SK-N-SH (cell line): ENCODE results near the gene C3orf70. TPM values are rescaled to one million over a fixed set of nuclear protein-coding genes. Genes with fewer than 3 reads are reported as not detected.

Experiments
- CTCF ChIA-PET: fragments of 300-600, 350-600 bp; formaldehyde crosslinking; extraction: SDS; loops from one replicate; lab custom pipeline; 2021; lab: Yijun Ruan, JAX
- POLR2A ChIA-PET: fragments of 350-600 bp; sonication (Branson Sonifier 250); formaldehyde crosslinking; extraction: SDS; loops from one replicate; lab custom pipeline; 2020; ENCODE audit warnings: antibody characterized with exemption, inconsistent platforms; lab: Yijun Ruan, JAX
- DNase-seq: peaks from one replicate; pipeline ENCODE4 v3.0.0; 2012
- H2AFZ ChIP-seq: fragments of 200-600 bp; sonication (generic); 2 replicates; pipeline ENCODE4 v1.8.1; 2016; ENCODE audit warnings: antibody characterized with exemption, mild to moderate bottlenecking, low read depth
- H3F3A ChIP-seq: fragments of 200-600 bp; sonication (generic); replicated peaks from 2 replicates; pipeline ENCODE3; 2016; ENCODE audit warnings: antibody characterized with exemption, mild to moderate bottlenecking; ENCODE audit not compliant: insufficient read depth
- H3K27ac ChIP-seq, 2 experiments: fragments of 200-500 bp in 1 of 2; fragments of 200-600 bp in 1 of 2; sonication (Bioruptor generic) in 1 of 2; sonication (generic), shearing (Covaris generic) in 1 of 2; 2 replicates each; pipeline versions ENCODE4 v1.5.1 to v1.6.1; 2014 to 2016; ENCODE audit warnings: low read depth in 2 of 2, inconsistent platforms in 1 of 2, low read length in 1 of 2, mild to moderate bottlenecking in 1 of 2, mixed read lengths in 1 of 2
- H3K27me3 ChIP-seq: fragments of 200-600 bp; sonication (generic), shearing (Covaris generic); 2 replicates; pipeline ENCODE4 v1.6.1; 2016; ENCODE audit warnings: mixed run types; ENCODE audit not compliant: insufficient read depth
- H3K36me3 ChIP-seq, 2 experiments: fragments of 200-500 bp in 1 of 2; fragments of 200-600 bp in 1 of 2; sonication (Bioruptor generic) in 1 of 2; sonication (generic) in 1 of 2; replicated peaks in 1 of 2; 2 replicates each; pipeline versions ENCODE3 to v1.5.1; 2014 to 2016; ENCODE audit warnings: low read length in 1 of 2, mild to moderate bottlenecking in 1 of 2; ENCODE audit not compliant: insufficient read depth in 2 of 2, control insufficient read depth in 1 of 2
- H3K4me1 ChIP-seq, 2 experiments: fragments of 200-500 bp in 1 of 2; fragments of 200-600 bp in 1 of 2; sonication (Bioruptor generic) in 1 of 2; sonication (generic), shearing (Covaris generic) in 1 of 2; 2 replicates each; pipeline versions ENCODE4 v1.5.1 to v1.6.1; 2014 to 2016; ENCODE audit warnings: low read depth in 1 of 2, low read length in 1 of 2, mixed run types in 1 of 2; ENCODE audit not compliant: insufficient read depth in 2 of 2, control insufficient read depth in 1 of 2
- H3K4me2 ChIP-seq: fragments of 200-600 bp; sonication (generic), shearing (Covaris generic); 2 replicates; pipeline ENCODE4 v1.6.1; 2017; ENCODE audit warnings: mixed run types
- H3K4me3 ChIP-seq, 2 experiments: fragments of 200-500 bp in 1 of 2; fragments of 200-600 bp in 1 of 2; sonication (Bioruptor generic) in 1 of 2; sonication (generic), shearing (Covaris generic) in 1 of 2; 2 replicates each; pipeline versions ENCODE4 v1.5.1 to v1.8.1; 2014 to 2016; ENCODE audit warnings: low read depth in 2 of 2, inconsistent platforms in 1 of 2, low read length in 1 of 2, mild to moderate bottlenecking in 1 of 2, mixed read lengths in 1 of 2, moderate library complexity in 1 of 2
- H3K79me2 ChIP-seq: fragments of 200-600 bp; sonication (generic); 2 replicates; pipeline ENCODE4 v1.8.1; 2017; ENCODE audit warnings: mild to moderate bottlenecking; ENCODE audit not compliant: insufficient read depth
- H3K9ac ChIP-seq: fragments of 200-600 bp; sonication (generic); 2 replicates; pipeline ENCODE4 v1.6.1; 2017; ENCODE audit warnings: mixed run types
- H3K9me2 ChIP-seq: fragments of 200-600 bp; sonication (generic); 2 replicates; pipeline ENCODE4 v1.6.1; 2017; ENCODE audit warnings: mixed run types
- H3K9me3 ChIP-seq: fragments of 200-600 bp; sonication (generic); 2 replicates; pipeline ENCODE4 v1.6.1; 2017; ENCODE audit warnings: mixed run types, mild to moderate bottlenecking, moderate library complexity
- H4K20me1 ChIP-seq: fragments of 200-600 bp; sonication (generic); 2 replicates; pipeline ENCODE4 v1.6.1; 2017; ENCODE audit warnings: mild to moderate bottlenecking, mixed run types; ENCODE audit not compliant: insufficient read depth
- EZH2phosphoT487 ChIP-seq: fragments of 200-600 bp; sonication (generic); IDR thresholded peaks from 2 replicates; pipeline ENCODE4 v1.6.1; 2017; ENCODE audit warnings: low read depth, mixed run types, mild to moderate bottlenecking, antibody characterized with exemption, moderate library complexity, borderline replicate concordance
- FOSL2 ChIP-seq: IDR thresholded peaks from 2 replicates; pipeline ENCODE4 v1.4.0; 2012; ENCODE audit warnings: low read depth, mild to moderate bottlenecking, moderate library complexity, borderline replicate concordance
- FOXJ3 ChIP-seq: sonication (generic); formaldehyde crosslinking; IDR thresholded peaks from 2 replicates; pipeline ENCODE4 v1.5.1; 2020; ENCODE audit warnings: mild to moderate bottlenecking, missing genetic modification reagents
- GATA2 ChIP-seq: sonication (generic); formaldehyde crosslinking; IDR thresholded peaks from 2 replicates; pipeline ENCODE4 v1.5.0; 2020; ENCODE audit warnings: mild to moderate bottlenecking, missing genetic modification reagents
- MXI1 ChIP-seq: IDR thresholded peaks from 2 replicates; pipeline ENCODE4 v1.6.1; 2012; ENCODE audit warnings: mild to moderate bottlenecking, low read depth, low read length, improper control_type of control experiment
- PBX3 ChIP-seq: IDR thresholded peaks from 2 replicates; pipeline ENCODE4; 2012
- POLR2AphosphoS5 ChIP-seq: IDR thresholded peaks from 2 replicates; pipeline ENCODE4 v1.6.1; 2012; ENCODE audit warnings: low read depth, low read length
- RAD21 ChIP-seq: IDR thresholded peaks from 2 replicates; pipeline ENCODE4 v1.6.1; 2012; ENCODE audit warnings: mild to moderate bottlenecking, low read length
- RCOR1 ChIP-seq: fragments of 150-350 bp; IDR thresholded peaks from 2 replicates; pipeline ENCODE4 v1.6.1; 2017; ENCODE audit warnings: antibody characterized with exemption, low read length
- SMC3 ChIP-seq: IDR thresholded peaks from 2 replicates; pipeline ENCODE4 v1.6.1; 2012; ENCODE audit warnings: low read depth, low read length, improper control_type of control experiment
- WGBS: methylation state at CpG from one replicate; pipeline ENCODE4 v1.1.6; 2017; ENCODE audit warnings: low lambda C conversion rate; 5-methylcytosine and 5-hydroxymethylcytosine counted together
- polyA plus RNA-seq, 3 experiments: library from polyadenylated mRNA; depleted of rRNA; stranded (reverse); fragments of >200 nt; gene quantifications; 2 replicates each; pipeline ENCODE4 v1.2.3, GENCODE V29; 2012
- TF ChIP-seq, protein P1 (sequence below): fragments of 150-350 bp; IDR thresholded peaks from 2 replicates; pipeline ENCODE4 v1.6.1; 2016; ENCODE audit warnings: mild to moderate bottlenecking, low read depth, low read length

Gene C3orf70
- polyA plus RNA-seq, 1 of the 3 experiments (the other 2 are of a cell fraction), result under 0.01 TPM

DNA sequence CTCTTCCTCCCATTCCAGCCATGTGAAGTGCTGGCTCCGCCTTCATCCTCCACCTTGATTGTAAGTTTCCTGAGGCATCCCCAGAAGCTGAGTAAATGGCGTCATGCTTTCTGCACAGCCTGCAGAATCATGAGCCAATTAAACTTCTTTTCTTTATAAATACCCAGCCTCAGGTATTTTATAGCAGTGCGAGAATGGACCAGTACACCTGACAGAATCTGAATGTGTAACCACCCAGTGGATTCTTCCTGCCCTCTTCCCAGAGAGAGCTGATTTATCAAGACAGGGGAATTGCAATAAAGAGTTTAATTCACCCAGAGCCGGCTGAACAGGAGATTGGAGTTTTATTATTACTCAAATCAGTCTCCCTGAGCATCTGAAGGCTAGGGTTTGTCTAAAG is 86.6 kb downstream of the C3orf70 start:
- Histone ChIP-seq H3K9me3 (no peaks in the 10 kb centered on the region), H3K4me1 (peaks cover 0 to 11% of the 10 kb centered on the region in 2 experiments; a peak in 1 of 4 replicates), H4K20me1 (no peaks in the 10 kb centered on the region), H3K4me3 (no peak overlapping the region), H3K27ac (no peak overlapping the region), H3F3A (no peaks in the 10 kb centered on the region), H3K79me2 (no peaks in the 10 kb centered on the region), H3K4me2 (no peak overlapping the region), H3K27me3 (no peaks in the 10 kb centered on the region; the same call in 1 of the 2 replicates), H3K36me3 (no peaks in the 10 kb centered on the region), H3K9me2 (no peaks in the 10 kb centered on the region), H2AFZ (no peak overlapping the region), H3K9ac (no peak overlapping the region)
- no peak for TF ChIP-seq FOXJ3 (CRISPR knock-in tag)
- no peak for TF ChIP-seq PBX3
- no peak for TF ChIP-seq MXI1
- TF ChIP-seq RAD21, result no peak
- no peak for TF ChIP-seq SMC3
- TF ChIP-seq, protein P1, sequence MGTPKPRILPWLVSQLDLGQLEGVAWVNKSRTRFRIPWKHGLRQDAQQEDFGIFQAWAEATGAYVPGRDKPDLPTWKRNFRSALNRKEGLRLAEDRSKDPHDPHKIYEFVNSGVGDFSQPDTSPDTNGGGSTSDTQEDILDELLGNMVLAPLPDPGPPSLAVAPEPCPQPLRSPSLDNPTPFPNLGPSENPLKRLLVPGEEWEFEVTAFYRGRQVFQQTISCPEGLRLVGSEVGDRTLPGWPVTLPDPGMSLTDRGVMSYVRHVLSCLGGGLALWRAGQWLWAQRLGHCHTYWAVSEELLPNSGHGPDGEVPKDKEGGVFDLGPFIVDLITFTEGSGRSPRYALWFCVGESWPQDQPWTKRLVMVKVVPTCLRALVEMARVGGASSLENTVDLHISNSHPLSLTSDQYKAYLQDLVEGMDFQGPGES, result no peak
- no peak for TF ChIP-seq POLR2AphosphoS5
- TF ChIP-seq FOSL2, result no peak
- TF ChIP-seq EZH2phosphoT487, result no peak
- no peak for TF ChIP-seq RCOR1
- WGBS, result 62% methylated on average over 4 of the region's 4 CpGs
- no peak for DNase-seq
- ChIA-PET POLR2A (no interaction called here), CTCF (interaction anchor here (1.1 to 1.8 kb wide), 3 partner anchors 9 to 110 kb away, joined by 3 to 6 read pairs (median 4); no protein-coding TSS in a partner anchor)

GRCh38 chr3:185065059-185065458 is 87.8 kb downstream of the C3orf70 start:
- no peak for DNase-seq
- Histone ChIP-seq H3K4me3 (no peak overlapping the region), H2AFZ (no peak overlapping the region), H3K27me3 (no peaks in the 10 kb centered on the region; the same call in 1 of the 2 replicates), H3K9ac (no peak overlapping the region), H4K20me1 (no peaks in the 10 kb centered on the region)
- TF ChIP-seq MXI1 (no peak), GATA2 (CRISPR knock-in tag) (0 out of 2 replicates have a peak, but pooled peaks have one; percentile 16)
- TF ChIP-seq, all 33 proteins: peak for 1
- Histone ChIP-seq H3K9me3 (no peaks in the 10 kb centered on the region), H3K27ac (no peak overlapping the region; a peak in 1 of 4 replicates), H3K9me2 (no peaks in the 10 kb centered on the region), H3F3A (no peaks in the 10 kb centered on the region), H3K79me2 (no peaks in the 10 kb centered on the region), H3K4me2 (no peak overlapping the region), H3K4me1 (peaks cover 0 to 3% of the 10 kb centered on the region in 2 experiments; a peak in 1 of 4 replicates), H3K36me3 (no peaks in the 10 kb centered on the region)
- ChIA-PET POLR2A (no interaction called here), CTCF (interaction anchor here (1.0 to 1.8 kb wide), 3 partner anchors 14 to 111 kb away, joined by 3 to 6 read pairs (median 4); no protein-coding TSS in a partner anchor)
- WGBS, result 73% methylated on average over 3 of the region's 3 CpGs
